ENCODE measurements around the gene SCGB1D1. TPM values are rescaled to one million over a fixed set of nuclear protein-coding genes. Genes with fewer than 3 reads are reported as not detected.
A peak's percentile ranks its signal among the peaks of the same experiment; 100 is the strongest.

SCGB1D1 gene
- total RNA-seq, 1 experiment from 2014 or later = not detected

DNA sequence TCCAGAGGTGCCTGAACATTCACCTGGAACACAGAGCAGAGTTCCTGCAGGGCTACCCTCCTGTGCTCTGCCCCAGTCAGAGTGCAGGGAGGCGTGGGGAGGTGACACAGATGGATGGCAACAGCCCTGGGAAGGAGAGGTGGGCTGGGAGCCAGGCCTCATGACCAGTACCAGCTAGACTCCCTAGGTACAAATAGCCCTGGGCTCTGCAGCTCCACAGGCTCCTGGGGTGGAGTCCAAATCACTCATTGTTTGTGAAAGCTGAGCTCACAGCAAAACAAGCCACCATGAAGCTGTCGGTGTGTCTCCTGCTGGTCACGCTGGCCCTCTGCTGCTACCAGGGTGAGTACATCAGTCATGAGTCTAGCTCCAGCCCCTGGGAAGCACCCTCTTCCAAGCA is 52.0 kb downstream of the SCGB1D1 start, which contains the start of gene SCGB1D2:
SCGB1D2 (plus strand) TSS at position 219 of the 400 bp plus-strand sequence; CDS start at position 288, 69 bp downstream.
- CTCF ChIA-PET = no interaction called here
- Histone ChIP-seq H3K36me3 (ENCODE audit: low read depth) (no peaks in the 10 kb centered on the region), H3K27me3 (ENCODE audit: insufficient read depth, low read depth) (peaks cover 43% of the 10 kb centered on the region), H4K20me1 (ENCODE audit: insufficient read depth) (no peaks in the 10 kb centered on the region), H3K4me3 (no peak within 1 kb of the TSS), H3K27ac (no peak within 1 kb of the TSS), H3K79me2 (ENCODE audit: low read depth) (no peaks in the 10 kb centered on the region), H3K4me2 (no peak within 1 kb of the TSS), H3F3A (ENCODE audit: insufficient read depth, low read depth) (no peaks in the 10 kb centered on the region), H3K9me3 (ENCODE audit: insufficient read depth, low read depth) (no peaks in the 10 kb centered on the region), H3K9me2 (ENCODE audit: insufficient read depth) (no peaks in the 10 kb centered on the region), H3K4me1 (replicated peaks; ENCODE audit: insufficient read depth) (no peaks in the 10 kb centered on the region), H2AFZ (no peak within 1 kb of the TSS)
- peak; percentile 69 to 80 for DNase-seq
- intact Hi-C loops (cut with micrococcal nuclease; ENCODE audit: unreplicated experiment) = loop anchor here (10.0 kb wide), 1 partner anchor 63 kb away; no protein-coding TSS in a partner anchor
- no TSS peak for BruUV-seq (replicated peaks)
- POLR2A ChIA-PET (ENCODE audit: unreplicated experiment) = no interaction called here
- TF ChIP-seq, protein P1, sequence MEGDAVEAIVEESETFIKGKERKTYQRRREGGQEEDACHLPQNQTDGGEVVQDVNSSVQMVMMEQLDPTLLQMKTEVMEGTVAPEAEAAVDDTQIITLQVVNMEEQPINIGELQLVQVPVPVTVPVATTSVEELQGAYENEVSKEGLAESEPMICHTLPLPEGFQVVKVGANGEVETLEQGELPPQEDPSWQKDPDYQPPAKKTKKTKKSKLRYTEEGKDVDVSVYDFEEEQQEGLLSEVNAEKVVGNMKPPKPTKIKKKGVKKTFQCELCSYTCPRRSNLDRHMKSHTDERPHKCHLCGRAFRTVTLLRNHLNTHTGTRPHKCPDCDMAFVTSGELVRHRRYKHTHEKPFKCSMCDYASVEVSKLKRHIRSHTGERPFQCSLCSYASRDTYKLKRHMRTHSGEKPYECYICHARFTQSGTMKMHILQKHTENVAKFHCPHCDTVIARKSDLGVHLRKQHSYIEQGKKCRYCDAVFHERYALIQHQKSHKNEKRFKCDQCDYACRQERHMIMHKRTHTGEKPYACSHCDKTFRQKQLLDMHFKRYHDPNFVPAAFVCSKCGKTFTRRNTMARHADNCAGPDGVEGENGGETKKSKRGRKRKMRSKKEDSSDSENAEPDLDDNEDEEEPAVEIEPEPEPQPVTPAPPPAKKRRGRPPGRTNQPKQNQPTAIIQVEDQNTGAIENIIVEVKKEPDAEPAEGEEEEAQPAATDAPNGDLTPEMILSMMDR (conservative IDR thresholded peaks at IDR 0.05) = no peak
- TF ChIP-seq EZH2 (IDR thresholded peaks at IDR 0.05; ENCODE audit: low read depth) = no peak

Other genes with a start within 250 kb of the SCGB1D1 start
- 0.81 and 1.2 TPM in 2 replicates for gene BEST1, start 239.9 kb upstream of the SCGB1D1 start, total RNA-seq (2021)
- gene FTH1, start 222.6 kb upstream of the SCGB1D1 start, total RNA-seq (2021) = 6,804 and 8,986 TPM in 2 replicates
- gene INCENP, start 66.2 kb upstream of the SCGB1D1 start, total RNA-seq (2021) = 122 and 154 TPM in 2 replicates
- not detected in 2 replicates for gene SCGB2A1, start 18.5 kb downstream of the SCGB1D1 start, total RNA-seq (2021)
- not detected in 2 replicates for gene SCGB1D2, start 52.0 kb downstream of the SCGB1D1 start, total RNA-seq (2021)
- gene SCGB2A2, start 79.9 kb downstream of the SCGB1D1 start, total RNA-seq (2021) = not detected in 2 replicates
- not detected in 2 replicates for gene SCGB1D4, start 108.9 kb downstream of the SCGB1D1 start, total RNA-seq (2021)
- 6.2 and 8.4 TPM in 2 replicates for gene ASRGL1, start 147.2 kb downstream of the SCGB1D1 start, total RNA-seq (2021)
- not detected in 2 replicates for gene SCGB1A1, start 228.8 kb downstream of the SCGB1D1 start, total RNA-seq (2021)